Endothelial cell of umbilical vein (primary cell): Measurements from ENCODE around the gene KCNMB3. TPM values are rescaled to one million over a fixed set of nuclear protein-coding genes. Genes with fewer than 3 reads are reported as not detected.

Source experiments
- BruUV-seq: library from RNA; stranded (reverse); fragments of 400-500 nt; replicated peaks from 2 replicates; lab custom pipeline; 2021; lab: Mats Ljungman, UMichigan
- CTCF ChIA-PET: fragments of 300-600, 350-600 bp; sonication (Branson Sonifier 250); formaldehyde crosslinking; loops from one replicate; lab custom pipeline; 2021; ENCODE audit warnings: antibody characterized with exemption, inconsistent platforms; lab: Charles Lee
- POLR2A ChIA-PET: fragments of 300-600, 350-600 bp; sonication (Branson Sonifier 250); formaldehyde crosslinking; loops from one replicate; lab custom pipeline; 2021; ENCODE audit warnings: antibody characterized with exemption, inconsistent platforms; lab: Charles Lee
- DNase-seq: peaks from one replicate; pipeline ENCODE4 v3.0.0-alpha.2; 2011; ENCODE audit warnings: low read depth, low spot score
- FAIRE-seq: peaks from 2 replicates; lab custom pipeline; 2011; peaks lifted over from hg19 to GRCh38; lab: Jason Lieb, UNC
- H2AFZ ChIP-seq: 2 replicates; pipeline ENCODE4 v1.6.0; 2012; ENCODE audit warnings: low read depth, low read length, control low read depth, inconsistent platforms
- H3K27ac ChIP-seq: 2 replicates; pipeline ENCODE4 v1.5.1; 2011; ENCODE audit warnings: low read depth, mild to moderate bottlenecking, control low read depth, low read length, moderate library complexity; ENCODE audit not compliant: insufficient read depth
- H3K27me3 ChIP-seq, 2 experiments: 2 replicates each; pipeline versions ENCODE4 v1.6.0 to v1.6.1; 2011; ENCODE audit warnings: low read length in 2 of 2, mixed read lengths in 1 of 2; ENCODE audit not compliant: control insufficient read depth in 2 of 2, insufficient read depth in 2 of 2
- H3K36me3 ChIP-seq, 2 experiments: 2 replicates in 1 of 2; 3 replicates in 1 of 2; pipeline ENCODE4 v1.5.1; 2011; ENCODE audit warnings: low read length in 2 of 2, mild to moderate bottlenecking in 1 of 2, moderate library complexity in 1 of 2; ENCODE audit not compliant: control insufficient read depth in 2 of 2, insufficient read depth in 2 of 2; ENCODE audit errors: extremely low read depth in 1 of 2
- H3K4me1 ChIP-seq: 3 replicates; pipeline ENCODE4 v1.5.1; 2011; ENCODE audit warnings: mild to moderate bottlenecking, low read length; ENCODE audit not compliant: control insufficient read depth, insufficient read depth; ENCODE audit errors: extremely low read depth
- H3K4me2 ChIP-seq: 2 replicates; pipeline ENCODE4 v1.6.1; 2011; ENCODE audit warnings: low read length, control low read depth, mixed read lengths; ENCODE audit not compliant: insufficient read depth
- H3K4me3 ChIP-seq, 3 experiments: fragments of 200-600 bp in 1 of 3; sonication (generic), shearing (Covaris generic) in 1 of 3; replicated peaks in 1 of 3; 2 replicates each; pipeline ENCODE4 v1.5.1; 2011 to 2016; ENCODE audit warnings: control low read depth in 3 of 3, low read length in 3 of 3, mild to moderate bottlenecking in 2 of 3, inconsistent platforms in 1 of 3, low read depth in 1 of 3, moderate library complexity in 1 of 3; ENCODE audit not compliant: insufficient read depth in 1 of 3
- H3K79me2 ChIP-seq: 2 replicates; pipeline ENCODE4 v1.6.0; 2012; ENCODE audit warnings: low read length, inconsistent platforms; ENCODE audit not compliant: control insufficient read depth, insufficient read depth
- H3K9ac ChIP-seq: replicated peaks from 2 replicates; pipeline ENCODE3; 2011; ENCODE audit warnings: low read length, control low read depth; ENCODE audit not compliant: insufficient read depth; ENCODE audit errors: extremely low read depth
- H3K9me1 ChIP-seq: replicated peaks from 3 replicates; pipeline ENCODE4 v1.6.0; 2011; ENCODE audit warnings: mild to moderate bottlenecking, low read length; ENCODE audit not compliant: control insufficient read depth, insufficient read depth; ENCODE audit errors: extremely low read depth
- H3K9me3 ChIP-seq: replicated peaks from 2 replicates; pipeline ENCODE4 v1.5.1; 2012; ENCODE audit warnings: low read length, inconsistent platforms; ENCODE audit not compliant: control insufficient read depth, insufficient read depth
- H4K20me1 ChIP-seq: replicated peaks from 2 replicates; pipeline ENCODE3; 2011; ENCODE audit warnings: mild to moderate bottlenecking, low read length; ENCODE audit not compliant: control insufficient read depth, insufficient read depth; ENCODE audit errors: extremely low read depth
- CTCF ChIP-seq, 2 donors: IDR thresholded peaks; 1 replicate in 1 of 2; 2 replicates in 1 of 2; pipeline ENCODE4 v1.5.1; 2011; ENCODE audit warnings: low read length in 2 of 2, mild to moderate bottlenecking in 2 of 2, moderate library complexity in 2 of 2, control low read depth in 1 of 2, inconsistent platforms in 1 of 2, low read depth in 1 of 2; ENCODE audit not compliant: insufficient read depth in 1 of 2; ENCODE audit errors: extremely low read depth in 1 of 2
- EZH2 ChIP-seq: IDR thresholded peaks from 2 replicates; pipeline ENCODE4 v1.6.1; 2012; ENCODE audit warnings: borderline replicate concordance, low read depth, mild to moderate bottlenecking, moderate library complexity, low read length, inconsistent platforms; ENCODE audit not compliant: severe bottlenecking
- FOS ChIP-seq: IDR thresholded peaks from 2 replicates; pipeline ENCODE4 v1.6.1; 2011; ENCODE audit warnings: mild to moderate bottlenecking, low read length, moderate library complexity, borderline replicate concordance; ENCODE audit not compliant: insufficient read depth
- GATA2 ChIP-seq: IDR thresholded peaks from 2 replicates; pipeline ENCODE4 v1.7.0; 2011; ENCODE audit warnings: low read depth, mild to moderate bottlenecking, moderate library complexity, mixed read lengths, low read length; ENCODE audit not compliant: insufficient read length, insufficient read depth
- JUN ChIP-seq: IDR thresholded peaks from 2 replicates; pipeline ENCODE4 v1.6.1; 2011; ENCODE audit warnings: borderline replicate concordance, low read depth; ENCODE audit not compliant: insufficient read length, insufficient read depth
- MAX ChIP-seq: IDR thresholded peaks from 2 replicates; pipeline ENCODE4 v1.6.1; 2011; ENCODE audit not compliant: insufficient read depth, insufficient read length
- MYC ChIP-seq: IDR thresholded peaks from one replicate; pipeline ENCODE4 v1.6.1; 2011; ENCODE audit warnings: mild to moderate bottlenecking, low read depth, low read length
- POLR2A ChIP-seq: IDR thresholded peaks from 2 replicates; pipeline ENCODE4 v1.6.1; 2012; ENCODE audit warnings: low read depth, mild to moderate bottlenecking, control low read depth, low read length
- POLR2AphosphoS5 ChIP-seq: IDR thresholded peaks from 2 replicates; pipeline ENCODE4 v1.6.1; 2012; ENCODE audit warnings: low read depth, mild to moderate bottlenecking, control low read depth, low read length, moderate library complexity; ENCODE audit not compliant: insufficient read depth
- dilution Hi-C: fragments of 300-500 bp; cut with MboI; formaldehyde crosslinking; loops from one replicate; pipeline ENCODE4 v1.15.0; 2019; ENCODE audit warnings: low sequenced_read_pairs; ENCODE audit not compliant: extremely low pct_ligation_motif_present
- intact Hi-C: fragments of 100-400 bp; cut with micrococcal nuclease; formaldehyde crosslinking; loops from one replicate; pipeline ENCODE4 v1.10.0; 2022
- polyA plus RNA-seq, 4 experiments: library from polyadenylated mRNA; depleted of rRNA in 3 of 4; stranded (reverse) in 3 of 4; unstranded in 1 of 4; fragments of >200 nt; gene quantifications; 2 replicates each; pipeline versions ENCODE4 v1.2.1 to v1.2.3, GENCODE V29; 2011 to 2012; ENCODE audit warnings: missing spikeins in 1 of 4
- total RNA-seq: library from RNA; stranded (reverse); gene quantifications from 2 replicates; pipeline ENCODE4 v1.2.3, GENCODE V29; 2021

The KCNMB3 gene
- total and polyA plus RNA-seq, 2 donors (not counting 3 experiments of a cell fraction or from before 2014, with no cell fraction given), result 1.2 to 1.7 TPM

DNA sequence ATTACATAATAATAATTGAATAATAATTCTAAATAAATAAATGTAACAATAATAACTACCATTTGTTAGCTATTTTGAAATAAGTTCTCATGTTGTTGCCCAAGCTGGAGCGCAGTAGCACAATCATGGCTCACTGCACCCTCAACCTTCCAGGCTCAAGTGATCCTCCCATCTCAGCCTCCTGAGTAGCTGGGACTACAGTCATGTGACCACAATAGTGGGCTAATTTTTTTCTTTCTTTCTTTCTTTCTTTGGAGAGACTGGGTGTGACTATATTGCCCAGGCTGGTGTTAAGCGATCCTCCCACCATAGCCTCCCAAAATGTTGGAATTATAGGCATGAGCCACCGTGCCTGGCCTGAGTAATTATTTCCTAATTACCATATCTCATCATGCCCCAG is 30.9 kb upstream of the KCNMB3 start:
- Histone ChIP-seq H4K20me1 (no peaks in the 10 kb centered on the region), H3K27ac (no peak overlapping the region), H3K36me3 (no peaks in the 10 kb centered on the region), H3K4me3 (no peak overlapping the region), H3K9me1 (no peaks in the 10 kb centered on the region), H3K4me1 (no peaks in the 10 kb centered on the region), H3K79me2 (no peaks in the 10 kb centered on the region), H3K9me3 (no peaks in the 10 kb centered on the region), H3K27me3 (peaks cover 5 to 6% of the 10 kb centered on the region in 2 experiments), H2AFZ (no peak overlapping the region), H3K4me2 (no peak overlapping the region), H3K9ac (no peak overlapping the region)
- intact Hi-C loops, result no loop called here
- dilution Hi-C loops, result no loop called here
- POLR2A ChIA-PET, result no interaction called here
- no peak for FAIRE-seq
- TF ChIP-seq POLR2AphosphoS5 (no peak), JUN (no peak), EZH2 (no peak), MYC (no peak)
- CTCF ChIA-PET, result no interaction called here
- no peak for DNase-seq
- BruUV-seq, result no TSS peak

DNA sequence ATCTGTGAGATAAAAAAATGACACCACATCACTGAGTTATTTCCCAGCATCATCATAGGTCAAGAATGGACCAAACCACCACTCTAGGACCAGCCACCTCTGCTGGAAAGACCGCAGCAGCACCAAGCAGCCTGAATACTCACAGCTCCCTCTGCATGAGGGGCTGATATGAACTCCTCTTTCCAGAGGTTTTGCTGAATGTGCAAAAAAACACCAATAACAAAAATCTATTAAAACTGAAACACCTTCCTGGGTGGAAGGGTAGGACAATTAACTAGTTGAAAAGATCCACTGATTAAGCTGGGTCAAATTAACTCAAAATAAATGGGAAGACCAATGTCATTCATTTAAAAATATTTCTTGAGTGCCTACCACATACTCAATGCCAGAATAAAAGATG is 28.9 kb upstream of the KCNMB3 start:
- BruUV-seq, result no TSS peak
- dilution Hi-C loops, result no loop called here
- FAIRE-seq, result no peak
- Histone ChIP-seq H3K79me2 (no peaks in the 10 kb centered on the region), H3K9me3 (no peaks in the 10 kb centered on the region), H3K36me3 (no peaks in the 10 kb centered on the region), H3K4me1 (no peaks in the 10 kb centered on the region), H3K27me3 (peaks cover 5 to 6% of the 10 kb centered on the region in 2 experiments), H3K9me1 (no peaks in the 10 kb centered on the region), H3K9ac (no peak overlapping the region), H3K4me3 (no peak overlapping the region), H3K4me2 (no peak overlapping the region), H3K27ac (no peak overlapping the region), H2AFZ (no peak overlapping the region), H4K20me1 (no peaks in the 10 kb centered on the region)
- TF ChIP-seq GATA2, result no peak
- TF ChIP-seq JUN, result no peak
- TF ChIP-seq POLR2A, result no peak
- TF ChIP-seq MAX, result no peak
- TF ChIP-seq FOS, result no peak
- no peak for TF ChIP-seq CTCF (IDR thresholded peaks at IDR 0.05; ENCODE audit: extremely low read depth in 1 of 2, insufficient read depth in 1 of 2, low read depth in 1 of 2, low read length in 2 of 2)
- no peak for TF ChIP-seq EZH2
- no peak for TF ChIP-seq MYC
- TF ChIP-seq POLR2AphosphoS5, result no peak
- ChIA-PET CTCF (interaction anchor here (1.2 to 1.3 kb wide), 4 partner anchors 14 to 177 kb away, joined by 3 to 5 read pairs (median 3); no protein-coding TSS in a partner anchor), POLR2A (no interaction called here)
- no peak for DNase-seq
- intact Hi-C loops, result no loop called here
